HG02852 (cell line): Measurements from ENCODE around the gene MEIS2.

Experiments
- ATAC-seq: cut with Tn5 transposase; IDR thresholded peaks from one replicate; pipeline ENCODE4 v1.9.1; 2021; ENCODE audit warnings: mild to moderate bottlenecking, moderate library complexity; ENCODE audit not compliant: unreplicated experiment

The MEIS2 gene

GRCh38 chr15:37041836-37042235 lies 58.5 kb downstream of the MEIS2 start:
- ATAC-seq = no peak

- no peak for ATAC-seq
These were observed 59.3 kb downstream of the MEIS2 start for GRCh38 chr15:37041042-37041441.

GRCh38 chr15:37040072-37040742 lies 60.1 kb downstream of the MEIS2 start:
- no peak for ATAC-seq

DNA sequence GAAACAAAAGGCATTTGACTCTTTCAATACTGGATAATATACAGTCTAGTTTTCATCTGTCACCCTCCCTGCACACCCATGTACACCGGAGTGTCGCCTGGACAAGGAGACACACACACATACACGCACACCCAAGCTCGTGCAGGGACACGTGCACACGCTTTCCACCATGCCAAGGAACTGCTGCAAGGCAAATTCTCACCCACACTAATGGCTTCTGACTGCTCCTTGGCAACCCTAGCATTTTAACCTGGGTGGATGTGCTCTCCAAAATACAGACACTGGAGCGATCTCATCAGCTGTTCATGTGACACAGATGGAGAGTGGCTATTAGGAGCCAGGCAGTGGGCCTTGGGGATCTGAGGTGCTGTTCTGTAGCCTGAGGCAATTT lies 61.6 kb downstream of the MEIS2 start:
- ATAC-seq = no peak

DNA sequence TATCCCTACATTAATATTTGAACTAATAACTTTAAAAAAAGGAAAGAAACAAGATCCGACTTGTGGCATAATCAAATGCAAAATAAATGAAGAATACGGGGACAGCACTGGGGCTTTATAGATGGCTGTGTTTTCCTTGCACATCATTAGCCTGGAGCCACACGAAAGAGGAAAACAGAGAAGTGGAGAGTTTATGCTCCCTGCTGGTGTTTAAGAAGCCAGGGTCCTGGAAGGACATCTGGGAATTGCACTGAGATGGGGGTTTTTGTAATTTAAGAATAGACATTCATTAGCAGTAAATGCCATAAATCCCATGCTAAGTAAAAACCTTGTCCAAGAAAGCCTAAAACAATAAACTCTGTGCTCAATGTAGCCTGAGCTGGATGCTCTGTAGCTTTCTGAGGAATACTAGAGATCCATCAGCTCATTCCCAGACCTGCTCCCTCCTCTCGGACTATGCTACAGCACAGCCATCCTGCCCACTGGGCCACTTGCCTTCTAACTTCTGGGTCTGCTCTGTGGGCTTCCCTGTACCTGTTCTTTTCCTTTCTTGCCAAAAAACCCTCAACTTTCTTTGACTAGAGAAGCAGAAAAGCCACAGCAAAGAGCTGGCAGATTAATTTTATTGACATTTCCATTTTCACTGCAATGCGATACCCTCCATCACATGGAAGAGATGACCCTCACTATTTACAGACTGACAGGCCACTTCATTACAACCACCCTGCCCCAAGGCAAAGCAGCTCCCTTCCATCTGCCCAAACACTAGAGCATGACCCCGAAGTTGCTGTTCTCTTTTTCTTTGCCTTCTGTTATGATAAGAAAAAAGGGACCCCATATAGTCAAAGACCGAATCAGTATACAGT lies 62.3 kb downstream of the MEIS2 start:
- ATAC-seq = no peak

DNA sequence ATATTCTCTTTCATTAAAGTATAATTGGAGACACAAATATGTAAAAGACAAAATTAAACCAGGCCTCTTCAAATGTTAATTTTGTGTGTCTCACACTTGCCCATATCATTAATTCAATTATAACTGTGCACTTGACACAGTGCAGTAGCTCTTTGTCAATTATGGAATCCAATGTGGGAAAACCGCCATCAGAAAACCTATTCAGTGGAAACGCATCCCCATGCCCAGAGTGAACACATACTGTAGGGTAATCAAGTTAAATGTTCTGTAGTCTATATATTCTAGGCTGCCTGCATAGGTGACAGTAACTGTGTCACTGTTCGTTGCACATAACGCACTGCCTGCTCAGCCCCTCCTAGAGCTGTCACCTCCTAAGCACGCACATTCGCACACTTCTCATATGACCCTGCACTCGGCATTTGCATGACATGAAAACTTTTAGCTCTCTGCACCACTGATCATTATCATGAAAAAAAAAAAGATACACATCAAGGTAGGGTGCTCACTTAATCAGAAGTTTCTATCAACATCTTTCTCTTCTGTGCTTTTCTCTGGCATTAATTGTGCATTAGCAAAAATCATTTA lies 63.2 kb downstream of the MEIS2 start:
- no peak for ATAC-seq

- no peak for ATAC-seq
These were observed 65.3 kb downstream of the MEIS2 start for GRCh38 chr15:37034835-37035748.

DNA sequence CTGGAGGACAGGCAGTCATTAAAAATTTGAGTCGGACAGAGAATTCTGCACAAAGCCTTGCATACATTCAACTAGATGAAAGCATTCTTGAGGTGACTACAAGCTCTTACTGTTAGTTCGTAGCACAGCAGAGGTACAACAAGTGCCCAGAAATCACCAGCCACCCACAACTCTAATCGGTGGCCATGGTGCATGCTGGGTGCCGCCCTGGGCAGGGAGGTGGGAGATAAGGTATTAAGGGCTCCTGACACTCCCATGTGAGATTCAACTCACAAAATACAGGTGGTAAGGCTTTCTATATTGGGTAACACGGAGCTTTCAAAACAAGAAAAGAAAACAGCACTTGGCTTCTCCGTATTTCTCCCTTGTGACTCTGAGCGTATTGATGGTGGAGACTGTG lies 66.0 kb downstream of the MEIS2 start:
- ATAC-seq = no peak

DNA sequence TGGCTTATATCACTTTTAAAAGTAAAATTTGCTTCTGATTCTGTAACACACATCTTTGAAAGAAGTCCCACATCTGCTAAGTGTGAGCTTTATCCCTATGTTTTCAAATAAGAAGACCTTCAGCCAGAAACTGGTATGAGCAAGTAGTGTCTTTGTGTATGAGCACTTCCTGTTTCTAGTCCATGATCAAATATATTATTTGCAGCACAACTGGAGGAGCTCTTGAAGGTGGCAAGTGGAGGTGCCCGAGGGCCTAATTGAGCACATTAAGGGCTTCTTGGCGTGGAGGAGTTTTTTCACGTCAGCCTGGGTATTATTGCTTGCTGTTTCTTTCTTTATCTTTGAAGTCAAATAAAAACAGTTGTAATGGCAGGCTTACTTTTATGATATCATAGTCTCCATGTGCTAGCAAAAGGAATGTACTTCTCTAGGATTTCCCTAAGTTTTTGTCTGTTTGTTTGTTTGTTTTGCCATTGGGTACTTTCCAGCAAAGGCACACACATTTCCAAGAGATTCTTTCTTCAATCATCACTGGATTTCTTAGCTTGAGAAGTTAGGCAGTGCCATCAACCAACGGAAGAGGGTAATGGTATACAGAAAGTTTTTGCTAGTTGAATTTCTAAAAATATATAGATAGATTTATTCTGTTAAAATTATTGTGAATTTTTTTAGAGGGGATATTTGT lies 68.1 kb downstream of the MEIS2 start:
- ATAC-seq = no peak

- ATAC-seq = no peak
These were observed 69.2 kb downstream of the MEIS2 start for GRCh38 chr15:37031198-37031597.

DNA sequence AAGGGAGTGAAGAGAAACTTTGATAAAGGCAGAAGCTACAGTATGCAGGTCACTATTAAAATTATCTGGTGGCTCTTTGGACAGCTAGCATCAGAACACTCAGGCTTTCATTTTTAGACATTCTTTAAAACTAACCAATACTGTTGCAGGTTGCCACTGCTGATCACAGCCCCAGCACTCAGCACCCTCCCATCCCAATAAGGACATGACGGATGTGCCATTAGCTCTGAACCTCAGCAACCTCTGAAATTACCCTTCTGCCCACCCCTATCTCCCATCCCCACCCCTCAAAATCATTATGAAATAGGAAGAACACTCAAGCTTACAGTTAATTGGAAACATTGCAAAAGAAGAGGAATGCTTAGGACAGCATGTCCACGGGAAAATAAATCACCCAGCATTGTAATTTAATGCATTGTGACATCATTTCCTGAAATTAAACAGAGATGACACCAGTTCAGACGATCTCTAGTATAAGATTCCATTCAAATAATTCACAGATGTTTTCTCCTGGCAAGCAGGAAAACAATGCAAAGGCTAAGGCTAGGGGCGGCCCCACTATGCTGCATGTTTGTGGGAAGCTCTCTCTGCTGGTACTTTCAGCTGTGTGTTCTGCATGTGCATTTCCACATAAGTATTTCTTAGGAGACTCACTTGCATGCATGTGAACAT lies 71.6 kb downstream of the MEIS2 start:
- ATAC-seq = no peak

GRCh38 chr15:37020852-37021251 lies 79.5 kb downstream of the MEIS2 start:
- ATAC-seq = no peak

GRCh38 chr15:37019479-37020433 lies 80.6 kb downstream of the MEIS2 start:
- ATAC-seq = no peak

DNA sequence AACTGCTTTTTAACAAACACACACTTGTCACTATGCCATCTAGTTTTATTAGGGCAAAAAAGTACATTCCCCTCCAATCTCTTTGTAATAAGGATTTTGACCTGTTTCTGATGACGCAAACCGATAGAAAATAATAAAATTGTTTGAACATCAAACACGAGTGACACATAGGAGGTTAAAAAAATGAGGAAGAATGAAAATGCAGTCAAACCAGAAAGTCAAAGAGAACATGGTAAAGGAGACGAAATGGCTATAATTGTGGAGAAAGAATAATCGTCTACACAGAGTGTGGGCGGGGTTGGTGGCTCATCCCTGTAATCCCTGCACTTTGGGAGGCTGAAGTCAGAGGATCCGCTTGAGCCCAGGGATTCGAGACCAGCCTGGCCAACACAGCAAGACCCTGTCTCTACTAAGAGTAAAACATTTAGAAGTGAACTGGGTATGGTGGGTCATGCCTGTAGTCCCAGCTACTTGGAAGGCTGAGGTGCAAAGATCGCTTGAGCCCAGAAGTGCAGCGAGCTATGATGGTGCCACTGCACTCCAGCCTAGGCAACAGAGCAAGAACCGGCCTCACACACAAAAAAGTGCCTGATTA lies 83.2 kb downstream of the MEIS2 start:
- no peak for ATAC-seq

- no peak for ATAC-seq
These were observed 84.1 kb downstream of the MEIS2 start for GRCh38 chr15:37016231-37016630.

DNA sequence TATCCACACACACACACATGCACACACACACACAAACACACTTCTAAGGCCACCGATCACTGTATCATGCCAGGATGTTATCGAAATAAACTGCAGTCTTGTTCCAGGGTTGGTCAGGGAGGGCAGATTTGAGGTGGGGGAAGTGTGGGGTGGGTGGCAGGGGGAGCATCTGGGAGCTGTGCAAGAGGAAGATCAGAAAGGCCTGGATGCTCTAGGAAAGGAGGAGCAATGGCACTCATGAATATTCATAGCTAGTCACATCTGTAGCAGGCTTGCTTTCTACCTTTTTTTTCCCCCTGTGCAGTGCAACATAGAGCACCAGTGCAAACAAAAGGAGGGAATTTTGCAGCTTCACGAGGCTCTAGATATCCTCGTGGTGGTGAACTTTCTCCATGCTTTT lies 84.9 kb downstream of the MEIS2 start:
- no peak for ATAC-seq

DNA sequence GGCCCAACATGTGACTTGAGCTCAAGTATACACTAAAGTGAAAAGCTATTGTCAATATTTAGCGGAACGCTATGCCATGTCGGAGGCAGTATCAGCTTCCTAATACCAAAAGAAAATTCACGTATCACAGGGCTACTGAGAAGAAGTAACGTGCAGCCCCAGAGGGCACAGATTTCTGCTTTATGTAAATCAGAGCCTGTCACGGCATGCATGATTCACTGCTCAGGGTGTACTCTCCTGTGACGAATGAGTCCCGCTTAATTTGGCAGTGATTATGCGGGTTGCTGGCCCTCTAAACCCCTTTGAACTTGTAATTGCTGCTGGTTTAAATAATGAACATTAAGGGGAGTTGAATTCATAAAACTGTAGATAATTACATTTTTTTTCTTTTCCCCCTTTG lies 85.3 kb downstream of the MEIS2 start:
- ATAC-seq = no peak

DNA sequence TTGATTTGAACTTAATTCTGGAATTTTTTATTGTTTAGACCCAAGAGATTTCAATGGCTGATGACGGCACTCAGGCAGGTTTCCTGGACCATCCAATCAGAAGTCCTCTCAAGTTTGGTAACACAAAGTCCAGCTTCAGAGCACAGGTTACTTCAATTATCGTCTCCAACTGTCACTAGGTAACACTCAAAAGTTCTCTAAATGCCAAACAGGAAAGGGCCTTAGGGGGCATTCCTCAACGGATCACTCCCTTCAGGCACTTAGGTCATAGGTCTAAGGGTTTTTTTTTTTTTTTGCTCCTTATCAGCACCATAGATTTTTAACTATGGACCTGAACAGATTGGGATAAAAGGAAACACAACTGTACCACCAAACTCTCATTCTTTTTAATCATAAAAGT lies 85.8 kb downstream of the MEIS2 start:
- no peak for ATAC-seq
